ENCODE data around the gene LRP1.

DNA sequence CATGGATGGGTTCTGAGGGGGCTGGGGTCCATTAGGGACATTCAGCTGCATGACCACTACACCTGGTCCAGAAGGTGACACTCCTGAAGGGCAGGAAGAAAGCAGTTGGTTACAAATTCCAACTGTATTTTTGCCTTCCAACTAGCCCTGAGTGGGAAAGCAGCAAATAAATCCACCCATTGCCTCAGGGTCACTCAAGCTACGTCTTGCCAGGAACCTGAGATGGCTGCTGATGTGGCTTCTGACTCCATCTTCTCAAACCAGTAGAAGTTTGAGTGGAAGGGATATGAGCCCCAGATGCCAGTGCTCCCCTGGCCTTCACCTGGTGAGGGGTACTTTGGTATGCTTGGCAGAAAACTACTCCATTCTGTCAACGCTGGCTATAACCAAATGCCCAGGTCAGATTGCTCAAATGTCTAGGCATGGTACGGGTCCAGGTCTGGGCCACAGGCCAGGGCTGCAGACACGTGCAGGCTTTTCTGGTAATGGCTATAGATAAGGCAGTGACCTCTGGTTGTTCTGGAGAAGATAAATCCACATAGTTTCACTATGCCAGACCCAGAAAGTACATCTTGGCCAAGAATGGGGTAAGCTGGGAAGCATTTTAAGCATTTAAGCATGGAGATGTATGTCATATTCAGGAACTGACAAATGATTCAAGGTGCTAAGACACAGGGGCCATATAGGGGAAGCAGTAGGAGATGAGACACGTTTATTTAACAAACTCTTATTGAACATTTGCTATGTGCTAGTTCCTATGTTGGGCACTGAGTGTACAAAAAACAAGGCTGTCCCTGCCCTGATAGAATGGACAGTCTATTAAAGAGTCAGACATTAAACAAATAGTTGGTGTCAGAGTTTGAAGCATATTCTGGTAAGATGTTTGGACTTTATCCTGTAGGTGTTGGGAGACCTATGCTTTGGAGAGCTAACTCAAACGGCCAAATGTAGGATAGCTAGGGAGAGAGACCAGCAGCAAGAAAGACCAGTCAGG, 131.0 kb downstream of the LRP1 start:
- TF ChIP-seq, protein P1, sequence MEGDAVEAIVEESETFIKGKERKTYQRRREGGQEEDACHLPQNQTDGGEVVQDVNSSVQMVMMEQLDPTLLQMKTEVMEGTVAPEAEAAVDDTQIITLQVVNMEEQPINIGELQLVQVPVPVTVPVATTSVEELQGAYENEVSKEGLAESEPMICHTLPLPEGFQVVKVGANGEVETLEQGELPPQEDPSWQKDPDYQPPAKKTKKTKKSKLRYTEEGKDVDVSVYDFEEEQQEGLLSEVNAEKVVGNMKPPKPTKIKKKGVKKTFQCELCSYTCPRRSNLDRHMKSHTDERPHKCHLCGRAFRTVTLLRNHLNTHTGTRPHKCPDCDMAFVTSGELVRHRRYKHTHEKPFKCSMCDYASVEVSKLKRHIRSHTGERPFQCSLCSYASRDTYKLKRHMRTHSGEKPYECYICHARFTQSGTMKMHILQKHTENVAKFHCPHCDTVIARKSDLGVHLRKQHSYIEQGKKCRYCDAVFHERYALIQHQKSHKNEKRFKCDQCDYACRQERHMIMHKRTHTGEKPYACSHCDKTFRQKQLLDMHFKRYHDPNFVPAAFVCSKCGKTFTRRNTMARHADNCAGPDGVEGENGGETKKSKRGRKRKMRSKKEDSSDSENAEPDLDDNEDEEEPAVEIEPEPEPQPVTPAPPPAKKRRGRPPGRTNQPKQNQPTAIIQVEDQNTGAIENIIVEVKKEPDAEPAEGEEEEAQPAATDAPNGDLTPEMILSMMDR (IDR thresholded peaks at IDR 0.05; ENCODE audit: insufficient read depth, low read length): no peak
- TF ChIP-seq, protein P2, sequence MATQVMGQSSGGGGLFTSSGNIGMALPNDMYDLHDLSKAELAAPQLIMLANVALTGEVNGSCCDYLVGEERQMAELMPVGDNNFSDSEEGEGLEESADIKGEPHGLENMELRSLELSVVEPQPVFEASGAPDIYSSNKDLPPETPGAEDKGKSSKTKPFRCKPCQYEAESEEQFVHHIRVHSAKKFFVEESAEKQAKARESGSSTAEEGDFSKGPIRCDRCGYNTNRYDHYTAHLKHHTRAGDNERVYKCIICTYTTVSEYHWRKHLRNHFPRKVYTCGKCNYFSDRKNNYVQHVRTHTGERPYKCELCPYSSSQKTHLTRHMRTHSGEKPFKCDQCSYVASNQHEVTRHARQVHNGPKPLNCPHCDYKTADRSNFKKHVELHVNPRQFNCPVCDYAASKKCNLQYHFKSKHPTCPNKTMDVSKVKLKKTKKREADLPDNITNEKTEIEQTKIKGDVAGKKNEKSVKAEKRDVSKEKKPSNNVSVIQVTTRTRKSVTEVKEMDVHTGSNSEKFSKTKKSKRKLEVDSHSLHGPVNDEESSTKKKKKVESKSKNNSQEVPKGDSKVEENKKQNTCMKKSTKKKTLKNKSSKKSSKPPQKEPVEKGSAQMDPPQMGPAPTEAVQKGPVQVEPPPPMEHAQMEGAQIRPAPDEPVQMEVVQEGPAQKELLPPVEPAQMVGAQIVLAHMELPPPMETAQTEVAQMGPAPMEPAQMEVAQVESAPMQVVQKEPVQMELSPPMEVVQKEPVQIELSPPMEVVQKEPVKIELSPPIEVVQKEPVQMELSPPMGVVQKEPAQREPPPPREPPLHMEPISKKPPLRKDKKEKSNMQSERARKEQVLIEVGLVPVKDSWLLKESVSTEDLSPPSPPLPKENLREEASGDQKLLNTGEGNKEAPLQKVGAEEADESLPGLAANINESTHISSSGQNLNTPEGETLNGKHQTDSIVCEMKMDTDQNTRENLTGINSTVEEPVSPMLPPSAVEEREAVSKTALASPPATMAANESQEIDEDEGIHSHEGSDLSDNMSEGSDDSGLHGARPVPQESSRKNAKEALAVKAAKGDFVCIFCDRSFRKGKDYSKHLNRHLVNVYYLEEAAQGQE (IDR thresholded peaks at IDR 0.05; ENCODE audit: insufficient replicate concordance, low read depth): no peak
